Posterior vena cava (tissue), 2 donors: ENCODE results near the gene NT5DC2. TPM values are rescaled to one million over a fixed set of nuclear protein-coding genes. Genes with fewer than 3 reads are reported as not detected.

Source experiments
- DNase-seq: peaks from one replicate; pipeline ENCODE4 v3.0.0-alpha.2; 2020; ENCODE audit warnings: low spot score
- intact Hi-C, 2 donors: fragments of 100-400 bp; cut with DNase I; formaldehyde crosslinking; loops; one replicate each; pipeline versions ENCODE4 v1.14.1 to v1.14.2; 2022 to 2023
- total RNA-seq, 2 donors: library from RNA; stranded (reverse); fragmentation: NEBNext Ultra II Directional; extraction: Animal tissue kit (Norgen Biotek cat#: 25700); gene quantifications; one replicate each; pipeline ENCODE4 v1.2.1, GENCODE V29; 2021
- donor health status: DM: yes; HTN: yes; CAD: no.
- donor health status: DM: yes; HTN: yes; CAD: no.

NT5DC2 gene
- total RNA-seq, 2 donors from 2014 or later = 42.7 to 48.6 TPM

- intact Hi-C loops = no loop called here
- no peak for DNase-seq
These were observed 5.5 kb upstream of the NT5DC2 start for GRCh38 chr3:52539010-52539653.

DNA sequence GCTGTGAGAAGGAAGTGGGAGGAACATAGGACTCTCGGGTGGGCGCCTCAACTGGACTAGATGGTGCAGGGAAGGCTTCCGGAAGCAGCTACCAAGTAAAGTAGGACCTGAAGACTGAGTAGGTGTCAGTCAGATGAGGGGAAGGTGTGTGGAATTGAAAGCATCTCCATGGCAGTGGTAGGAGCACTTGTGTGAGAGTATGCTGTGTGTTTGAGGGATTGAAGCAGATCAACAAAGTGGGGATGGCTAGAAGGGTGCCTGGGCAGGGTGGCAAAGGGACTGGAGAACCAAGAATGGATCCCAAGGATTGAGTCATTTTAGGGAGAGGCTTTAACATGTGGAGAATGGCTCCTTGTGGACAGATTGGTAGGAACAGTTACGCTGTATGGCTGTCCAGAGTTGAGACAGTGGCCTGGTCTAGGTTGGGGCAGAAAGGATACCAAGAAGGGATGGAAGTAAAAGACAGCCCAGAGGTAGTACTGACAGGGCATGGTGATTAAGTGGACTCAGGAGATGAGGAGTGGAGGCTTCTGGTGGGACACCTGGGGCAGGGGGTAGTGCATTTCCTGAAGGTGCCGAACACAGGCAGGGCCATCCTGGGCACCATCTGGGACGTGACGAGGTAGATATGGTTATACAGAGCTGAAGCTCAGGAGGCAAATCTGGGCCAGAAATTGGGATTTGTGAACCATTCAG, 4.2 kb upstream of the NT5DC2 start:
- no peak for DNase-seq

GRCh38 chr3:52537165-52537620, 3.5 kb upstream of the NT5DC2 start:
- intact Hi-C loops = no loop called here

More for the DNA sequence above, 4.2 kb upstream of the NT5DC2 start:
- intact Hi-C loops = no loop called here

GRCh38 chr3:52536369-52537164, 2.9 kb upstream of the NT5DC2 start, which contains the start of gene UQCC5:
Gene UQCC5, plus strand, starts transcription at chr3:52536605. Its CDS starts 151 bp downstream, at chr3:52536756.
- intact Hi-C loops = no loop called here
- peak; percentile 99 for DNase-seq

More at GRCh38 chr3:52537165-52537620, 3.5 kb upstream of the NT5DC2 start:
- DNase-seq = no peak

DNA sequence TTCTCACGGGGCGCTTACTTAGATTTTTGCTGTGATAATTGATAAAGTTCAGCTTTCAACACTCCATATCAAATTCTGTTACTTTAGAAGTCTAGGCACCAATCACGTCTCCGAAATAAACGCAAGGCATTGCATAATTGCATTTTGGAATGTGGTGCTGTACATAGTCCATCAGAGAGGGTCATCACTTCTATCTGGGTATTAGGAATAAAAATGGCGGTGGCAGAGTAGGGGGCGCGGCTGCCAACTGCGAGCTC, 2.4 kb upstream of the NT5DC2 start:
- intact Hi-C loops = no loop called here
- no peak for DNase-seq

- DNase-seq = no peak
These were observed 1.9 kb upstream of the NT5DC2 start for GRCh38 chr3:52535411-52536111.

GRCh38 chr3:52534281-52535183, 875 bp upstream of the NT5DC2 start:
- DNase-seq = peak; percentile 85
- intact Hi-C loops = loop anchor here in 1 of 2 donors (1.0 kb wide), 1 partner anchor 18 kb away; no protein-coding TSS in a partner anchor

More at GRCh38 chr3:52535411-52536111, 1.9 kb upstream of the NT5DC2 start:
- intact Hi-C loops = loop anchor here in 1 of 2 donors (1.0 kb wide), 1 partner anchor 17 kb away; no protein-coding TSS in a partner anchor

DNA sequence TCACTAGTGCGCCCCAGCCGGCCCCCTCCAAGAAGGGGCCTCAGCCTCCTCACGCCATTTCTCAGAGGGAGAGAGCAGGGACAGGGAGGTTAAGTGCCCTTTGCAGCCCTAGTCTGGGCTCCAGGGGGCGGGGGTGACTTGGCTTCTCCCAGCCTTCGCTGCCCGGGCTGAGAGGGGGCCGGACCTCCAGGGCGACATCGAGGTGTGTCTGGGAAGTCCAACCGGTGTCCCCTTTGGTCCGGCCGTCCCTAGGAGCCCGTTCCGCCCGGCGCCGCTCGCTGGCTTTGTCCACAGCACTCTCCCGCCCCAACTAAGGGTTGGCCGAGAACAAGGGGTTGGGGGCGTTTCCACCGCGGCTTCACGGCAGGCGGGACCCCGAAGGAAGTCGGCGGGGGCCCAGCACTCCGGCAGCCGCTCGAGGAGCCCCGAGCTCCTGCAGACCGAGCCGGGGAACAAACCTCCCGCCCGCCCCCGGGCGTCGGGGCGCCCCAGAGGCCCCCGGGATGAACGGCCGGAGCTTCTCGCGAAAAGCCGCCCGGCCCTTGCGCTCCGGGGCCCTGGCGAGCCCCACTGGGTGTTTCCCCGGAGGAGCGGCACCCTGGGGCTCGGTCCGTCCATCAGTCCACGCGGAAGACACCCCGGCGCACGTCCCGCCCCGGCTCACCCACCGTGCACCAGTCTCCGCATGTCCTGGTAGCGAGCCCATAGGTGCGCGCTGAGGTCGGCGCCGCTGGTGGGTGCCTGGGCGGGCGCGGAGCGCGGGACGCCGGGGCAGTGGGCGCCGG, 627 bp downstream of the NT5DC2 start:
- DNase-seq = peak; percentile 88
- intact Hi-C loops = no loop called here

DNA sequence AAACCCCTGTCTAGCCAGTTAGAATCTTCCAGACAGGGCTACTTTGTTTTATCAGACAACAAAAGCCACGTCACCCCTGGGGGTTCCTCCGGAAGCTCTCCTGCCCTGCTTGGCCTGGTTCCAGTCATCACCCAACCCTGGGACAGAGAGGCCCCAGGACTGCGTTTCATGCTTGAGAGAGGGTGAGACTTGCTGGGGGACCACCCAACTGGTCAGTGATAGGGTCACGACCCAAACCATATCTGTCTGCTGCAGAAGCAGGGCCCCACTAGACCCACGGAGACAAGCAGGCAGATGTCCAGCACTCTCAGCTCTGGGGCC, 1.2 kb downstream of the NT5DC2 start:
- peak; percentile 80 for DNase-seq
- intact Hi-C loops = no loop called here

- intact Hi-C loops = no loop called here
- DNase-seq = peak; percentile 83
These were observed 1.7 kb downstream of the NT5DC2 start for GRCh38 chr3:52531860-52532516.

DNA sequence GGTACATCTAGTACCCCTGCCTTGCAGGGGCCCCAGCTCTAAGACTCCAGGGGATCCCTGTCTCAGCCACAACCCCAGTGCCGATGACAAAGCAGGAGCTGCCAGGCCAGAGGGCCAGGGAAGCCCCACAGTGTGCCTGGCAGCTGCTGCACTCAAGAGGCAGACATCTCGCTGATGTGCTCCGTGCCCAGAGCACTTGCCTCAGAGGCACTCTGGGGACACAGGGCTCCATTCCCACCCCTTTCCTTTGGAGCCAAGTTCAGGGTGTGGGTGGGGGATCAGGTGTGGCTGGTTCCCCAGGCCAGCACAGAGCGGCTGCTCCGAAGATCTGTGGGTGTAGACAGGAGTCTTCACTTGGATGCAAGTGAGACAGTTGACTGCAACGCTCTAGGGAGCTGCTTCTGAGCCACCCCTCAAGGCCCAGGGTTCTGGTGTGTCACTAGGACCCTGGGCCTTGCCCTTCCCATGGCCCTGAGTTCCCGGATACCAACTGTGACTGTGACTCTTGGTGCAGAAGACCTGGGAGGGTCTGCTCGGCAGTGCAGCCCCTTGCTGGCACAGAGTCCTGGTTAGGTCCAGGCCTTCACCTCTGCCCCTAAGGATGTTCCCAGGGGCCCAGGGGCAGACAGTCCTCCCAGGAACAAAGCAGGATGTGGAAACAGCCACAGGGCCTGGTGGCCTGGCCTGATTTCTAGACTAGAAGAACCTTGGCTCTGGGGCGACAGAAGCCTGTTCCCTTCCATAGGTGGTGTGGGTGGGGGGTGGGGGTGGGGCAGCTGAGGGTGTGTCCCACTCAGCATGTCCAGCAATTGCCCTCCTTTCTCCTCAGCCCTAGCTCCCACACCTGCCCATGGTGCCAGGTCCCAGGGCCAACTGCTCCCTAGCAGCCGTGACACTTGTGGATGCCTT, 2.5 kb downstream of the NT5DC2 start:
- intact Hi-C loops = no loop called here
- no peak for DNase-seq

DNA sequence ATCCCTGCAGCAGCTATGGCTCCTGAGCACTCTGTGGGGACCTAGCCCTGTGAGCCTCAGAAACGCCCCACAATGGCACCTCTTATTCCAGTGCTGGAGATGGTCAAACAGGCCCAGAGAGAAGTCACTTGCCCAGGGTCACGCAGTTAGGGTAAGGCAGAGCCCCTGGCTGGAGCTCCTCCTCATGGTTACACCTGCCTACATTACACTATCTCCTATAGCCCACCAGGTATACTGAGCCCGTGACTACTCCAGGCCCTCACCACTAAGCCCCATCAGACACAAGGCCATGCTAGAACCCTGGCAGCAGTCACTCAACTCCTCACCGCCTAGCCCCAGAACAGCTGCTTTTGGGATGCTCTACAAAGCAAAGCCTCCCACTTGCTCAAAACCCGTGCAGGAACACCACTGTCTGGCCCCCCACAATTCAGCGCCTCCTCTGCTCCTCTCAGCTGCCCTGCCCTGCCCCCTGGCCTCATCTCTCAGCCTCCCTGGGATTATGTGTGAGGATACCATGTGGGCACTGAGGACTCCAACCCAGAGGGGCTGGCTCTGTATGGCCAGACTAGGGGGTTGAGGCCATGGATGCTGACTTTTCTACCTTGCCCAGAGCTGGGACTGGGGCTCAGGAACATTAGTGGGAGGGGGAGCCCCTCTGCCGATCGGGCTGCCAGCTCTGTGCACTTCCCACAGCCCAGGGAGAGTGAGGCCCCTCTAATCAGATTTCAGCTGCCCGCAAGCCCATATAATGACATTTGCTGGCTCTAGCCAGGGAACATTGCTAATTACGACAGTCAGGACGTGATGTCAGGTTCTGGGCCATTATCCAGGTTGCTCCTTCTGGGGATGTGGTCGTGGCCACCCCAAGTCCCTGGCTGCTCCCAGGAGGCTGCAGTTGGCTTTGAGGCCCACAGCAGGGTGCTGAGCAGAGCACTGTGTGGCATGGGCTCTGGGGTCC, 4.0 kb downstream of the NT5DC2 start:
- peak; percentile 82 for DNase-seq
- intact Hi-C loops = no loop called here

GRCh38 chr3:52528586-52529375, 4.9 kb downstream of the NT5DC2 start:
- peak; percentile 83 for DNase-seq

More at GRCh38 chr3:52528586-52529375, 4.9 kb downstream of the NT5DC2 start:
- intact Hi-C loops = no loop called here
